ENCODE measurements around the gene FUT2.

DNA sequence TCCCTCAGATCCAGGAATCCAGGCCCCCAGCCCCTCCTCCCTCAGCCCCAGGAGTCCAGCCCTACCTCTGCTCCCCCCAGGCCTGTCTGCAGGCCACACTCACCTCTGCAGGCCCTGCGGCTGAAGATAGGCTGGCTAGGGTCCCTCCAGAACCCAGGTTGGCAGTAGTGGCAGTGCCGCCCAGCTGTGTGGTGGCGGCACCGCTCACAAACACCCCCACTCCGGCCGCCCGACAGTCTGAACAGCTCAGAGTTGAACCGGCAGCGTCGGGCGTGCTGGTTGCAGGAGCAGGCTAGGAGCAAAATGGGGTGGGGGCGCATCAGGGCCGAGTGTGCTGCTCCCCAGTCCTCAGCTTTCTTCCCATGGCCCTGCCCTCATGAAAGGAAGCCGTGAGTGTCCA, 31.3 kb upstream of the FUT2 start:
- TF ChIP-seq POLR2AphosphoS5 (IDR thresholded peaks at IDR 0.05; ENCODE audit: low read depth, low read length) (no peak), SIN3A (IDR thresholded peaks at IDR 0.05; ENCODE audit: borderline replicate concordance, insufficient read depth, low read length) (no peak), TAF1 (IDR thresholded peaks at IDR 0.05; ENCODE audit: borderline replicate concordance, insufficient read depth, low read length) (no peak)
- TF ChIP-seq, protein P1, sequence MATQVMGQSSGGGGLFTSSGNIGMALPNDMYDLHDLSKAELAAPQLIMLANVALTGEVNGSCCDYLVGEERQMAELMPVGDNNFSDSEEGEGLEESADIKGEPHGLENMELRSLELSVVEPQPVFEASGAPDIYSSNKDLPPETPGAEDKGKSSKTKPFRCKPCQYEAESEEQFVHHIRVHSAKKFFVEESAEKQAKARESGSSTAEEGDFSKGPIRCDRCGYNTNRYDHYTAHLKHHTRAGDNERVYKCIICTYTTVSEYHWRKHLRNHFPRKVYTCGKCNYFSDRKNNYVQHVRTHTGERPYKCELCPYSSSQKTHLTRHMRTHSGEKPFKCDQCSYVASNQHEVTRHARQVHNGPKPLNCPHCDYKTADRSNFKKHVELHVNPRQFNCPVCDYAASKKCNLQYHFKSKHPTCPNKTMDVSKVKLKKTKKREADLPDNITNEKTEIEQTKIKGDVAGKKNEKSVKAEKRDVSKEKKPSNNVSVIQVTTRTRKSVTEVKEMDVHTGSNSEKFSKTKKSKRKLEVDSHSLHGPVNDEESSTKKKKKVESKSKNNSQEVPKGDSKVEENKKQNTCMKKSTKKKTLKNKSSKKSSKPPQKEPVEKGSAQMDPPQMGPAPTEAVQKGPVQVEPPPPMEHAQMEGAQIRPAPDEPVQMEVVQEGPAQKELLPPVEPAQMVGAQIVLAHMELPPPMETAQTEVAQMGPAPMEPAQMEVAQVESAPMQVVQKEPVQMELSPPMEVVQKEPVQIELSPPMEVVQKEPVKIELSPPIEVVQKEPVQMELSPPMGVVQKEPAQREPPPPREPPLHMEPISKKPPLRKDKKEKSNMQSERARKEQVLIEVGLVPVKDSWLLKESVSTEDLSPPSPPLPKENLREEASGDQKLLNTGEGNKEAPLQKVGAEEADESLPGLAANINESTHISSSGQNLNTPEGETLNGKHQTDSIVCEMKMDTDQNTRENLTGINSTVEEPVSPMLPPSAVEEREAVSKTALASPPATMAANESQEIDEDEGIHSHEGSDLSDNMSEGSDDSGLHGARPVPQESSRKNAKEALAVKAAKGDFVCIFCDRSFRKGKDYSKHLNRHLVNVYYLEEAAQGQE (IDR thresholded peaks at IDR 0.05; ENCODE audit: insufficient read depth in 1 of 2, low read depth in 2 of 2, low read length in 2 of 2), result no peak
